Inflammatory macrophage treated with lipopolysaccharide for 4 hours (primary cell): Measurements from ENCODE around the gene SUSD2.
"Not testable (repeated sequence)": the region's sequence is repeated elsewhere in the genome, so short reads cannot be mapped to it uniquely, and the experiment has no call there.

Source experiments
- DNase-seq: peaks from one replicate; pipeline ENCODE4 v3.0.0-alpha.2; 2020

Gene SUSD2

DNA sequence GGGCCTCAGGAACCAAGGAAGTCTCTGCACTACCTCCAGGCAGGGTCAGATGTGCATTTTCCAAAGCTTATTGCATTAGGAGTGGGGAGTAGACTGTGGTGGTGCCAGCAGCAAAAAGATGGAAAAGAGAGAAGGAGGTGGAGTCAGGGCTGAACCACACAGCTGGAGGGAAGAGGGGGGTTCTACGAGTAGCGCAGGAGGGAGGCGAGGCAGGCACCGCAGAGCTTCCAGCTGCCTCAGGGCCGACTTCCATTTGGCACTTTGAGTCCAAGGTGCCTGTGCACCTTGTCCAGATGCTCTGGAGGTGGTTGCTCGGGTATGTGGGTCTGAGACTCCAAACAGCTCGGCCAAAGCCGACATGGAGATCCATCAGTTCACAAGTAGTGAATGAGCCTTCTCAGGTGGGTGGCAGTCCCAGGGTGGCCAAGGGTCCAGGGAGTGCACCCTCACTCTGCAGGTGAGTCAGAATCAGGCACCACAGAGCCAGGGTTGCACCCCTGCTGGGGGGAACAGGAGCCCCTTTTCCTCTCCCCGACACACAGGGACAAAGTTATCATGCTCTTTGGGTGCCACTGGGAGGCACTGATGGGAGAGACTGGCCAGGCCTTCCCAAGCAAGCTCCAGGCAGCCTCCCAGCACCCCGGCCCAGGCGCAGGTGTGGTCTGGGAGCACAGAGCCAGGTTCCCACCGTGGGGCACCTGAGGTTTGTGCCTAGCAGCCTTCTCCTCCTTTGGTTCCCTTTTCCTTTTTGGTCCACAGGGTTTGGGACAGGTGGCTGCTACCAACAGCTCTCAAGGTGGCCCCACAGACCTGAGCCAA lies 33.4 kb downstream of the SUSD2 start:
- DNase-seq, result no peak

DNA sequence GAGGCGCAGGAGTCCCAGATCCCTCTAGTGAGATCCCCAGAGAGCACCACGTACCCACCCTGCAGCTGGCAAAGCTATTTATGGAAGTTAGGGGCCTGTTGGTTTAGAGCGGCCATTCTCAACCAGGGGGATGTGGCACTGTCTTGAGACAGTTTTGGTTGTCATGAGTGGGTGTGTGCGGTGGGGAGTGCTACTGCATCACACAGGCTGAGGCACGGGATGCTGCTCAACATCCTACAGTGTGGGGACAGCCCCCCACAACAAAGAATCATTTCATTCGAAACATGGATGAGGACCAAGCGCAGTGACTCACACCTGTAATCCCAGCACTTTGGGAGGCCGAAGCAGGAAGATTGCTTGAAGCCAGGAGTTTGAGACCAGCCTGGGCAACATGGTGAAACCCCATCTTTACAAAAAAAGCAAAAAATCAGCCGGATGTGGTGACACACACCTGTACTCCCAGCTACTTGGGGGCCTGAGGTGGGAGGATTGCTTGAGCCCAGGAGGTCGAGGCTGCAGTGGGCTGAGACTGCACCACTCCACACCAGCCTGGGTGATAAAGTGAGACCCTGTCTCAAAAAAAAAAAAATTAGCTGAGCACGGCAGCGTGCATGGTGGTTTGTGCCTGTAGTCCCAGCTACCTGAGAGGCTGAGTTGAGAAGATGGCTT lies 35.4 kb downstream of the SUSD2 start:
- no peak for DNase-seq

DNA sequence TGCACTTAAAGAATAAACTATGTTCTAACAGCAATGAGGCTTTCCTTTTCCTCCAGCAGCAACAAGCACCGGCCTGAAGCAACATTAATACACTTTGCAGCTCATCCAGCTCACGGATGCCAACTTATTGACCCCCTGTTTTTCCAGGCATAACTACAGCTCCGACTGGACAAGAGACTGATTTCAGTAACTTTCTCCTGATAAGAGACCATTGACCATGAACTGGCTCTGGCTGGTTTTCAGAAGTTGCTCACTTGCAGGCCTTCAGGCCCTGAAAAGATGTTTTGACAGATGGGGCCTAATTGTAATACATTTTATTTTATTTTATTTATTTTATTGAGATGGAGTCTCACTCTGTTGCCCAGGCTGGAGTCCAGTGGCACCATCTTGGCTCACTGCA lies 36.1 kb downstream of the SUSD2 start:
- DNase-seq, result no peak

DNA sequence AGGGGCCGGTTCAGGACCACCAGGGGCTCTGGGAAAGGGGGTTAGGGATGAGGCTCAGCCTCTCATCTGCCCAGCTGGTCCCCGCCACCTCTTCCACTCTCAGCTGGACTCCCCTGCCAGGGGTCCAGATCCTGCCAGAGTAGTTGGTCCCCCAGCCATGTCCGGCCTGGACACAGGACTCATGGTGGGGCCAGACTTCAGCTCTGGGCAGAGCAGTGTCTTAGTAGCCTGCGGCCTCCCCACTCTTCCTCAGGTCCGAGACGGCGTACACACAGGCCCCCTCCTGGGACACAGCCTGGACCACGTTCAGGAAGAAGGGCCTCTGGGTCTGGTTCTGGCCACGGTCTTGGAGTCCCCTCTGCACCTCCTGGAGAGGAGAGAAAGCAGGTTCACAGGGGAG lies 38.5 kb downstream of the SUSD2 start:
- DNase-seq, result no peak

DNA sequence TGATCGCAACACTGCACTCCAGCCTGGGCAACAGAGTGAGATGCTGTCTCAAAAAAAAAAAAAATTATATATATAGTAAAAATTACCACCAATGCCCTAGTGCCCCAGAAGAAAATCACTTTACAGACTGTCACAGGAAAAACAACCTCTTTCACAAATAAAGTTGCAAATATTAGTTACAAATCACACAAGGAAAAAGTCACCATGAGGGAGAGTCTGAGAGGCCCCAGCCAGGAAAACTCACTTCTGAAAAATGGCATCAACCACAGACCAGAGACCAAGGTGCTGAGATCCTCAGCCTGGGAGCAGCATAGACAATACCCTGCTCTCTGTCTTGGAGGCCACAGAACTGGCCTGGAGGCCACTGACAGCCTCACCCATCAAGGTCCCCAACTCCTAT lies 43.2 kb downstream of the SUSD2 start:
- no peak for DNase-seq

DNA sequence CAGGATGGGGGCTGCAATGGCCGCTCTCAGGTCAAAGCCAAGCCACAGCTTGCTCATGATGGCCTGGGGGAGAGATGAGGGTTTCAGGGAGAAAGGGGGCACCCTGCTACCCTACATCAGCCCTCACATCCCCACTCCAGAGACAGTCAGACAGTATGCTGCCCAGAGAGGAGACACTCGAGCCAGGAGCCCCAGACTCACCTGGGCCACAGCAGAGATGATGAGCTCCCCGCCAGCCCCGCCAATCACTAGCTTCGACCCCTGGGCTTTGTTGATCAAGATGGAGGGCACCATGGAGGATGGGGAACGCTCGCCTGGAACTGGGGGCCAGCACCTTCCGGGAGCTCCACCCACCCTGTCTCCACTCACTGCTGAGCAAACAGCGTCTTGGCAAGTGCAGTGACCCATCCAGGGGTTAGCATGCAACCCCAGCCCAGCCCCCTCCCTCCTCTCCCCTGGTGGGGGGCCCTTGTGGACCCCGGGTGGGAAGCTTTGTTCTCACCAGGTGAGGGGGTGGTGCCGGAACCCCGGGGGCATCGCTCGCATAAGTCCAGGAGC lies 43.8 kb downstream of the SUSD2 start:
- DNase-seq, result no peak

DNA sequence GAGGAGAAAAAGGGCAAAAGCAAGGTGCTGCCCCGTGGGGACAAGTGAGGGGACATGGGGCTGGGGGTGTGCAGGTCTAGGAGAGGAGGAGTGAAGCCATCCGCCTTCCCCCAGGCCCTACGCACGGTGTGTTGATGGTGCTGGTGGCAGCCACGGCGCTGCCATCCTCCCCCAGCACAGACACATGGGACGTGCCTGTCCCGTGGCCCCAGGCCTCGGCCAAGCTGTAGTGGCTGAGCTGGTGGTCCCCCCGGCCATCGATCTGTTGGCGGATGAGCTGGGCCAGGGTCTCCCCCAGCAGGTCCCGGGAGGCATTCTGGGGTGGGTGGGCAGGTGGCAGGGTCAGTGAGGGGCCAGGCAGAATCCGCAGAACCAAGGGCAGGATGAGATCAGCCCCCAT lies 44.7 kb downstream of the SUSD2 start:
- no peak for DNase-seq

DNA sequence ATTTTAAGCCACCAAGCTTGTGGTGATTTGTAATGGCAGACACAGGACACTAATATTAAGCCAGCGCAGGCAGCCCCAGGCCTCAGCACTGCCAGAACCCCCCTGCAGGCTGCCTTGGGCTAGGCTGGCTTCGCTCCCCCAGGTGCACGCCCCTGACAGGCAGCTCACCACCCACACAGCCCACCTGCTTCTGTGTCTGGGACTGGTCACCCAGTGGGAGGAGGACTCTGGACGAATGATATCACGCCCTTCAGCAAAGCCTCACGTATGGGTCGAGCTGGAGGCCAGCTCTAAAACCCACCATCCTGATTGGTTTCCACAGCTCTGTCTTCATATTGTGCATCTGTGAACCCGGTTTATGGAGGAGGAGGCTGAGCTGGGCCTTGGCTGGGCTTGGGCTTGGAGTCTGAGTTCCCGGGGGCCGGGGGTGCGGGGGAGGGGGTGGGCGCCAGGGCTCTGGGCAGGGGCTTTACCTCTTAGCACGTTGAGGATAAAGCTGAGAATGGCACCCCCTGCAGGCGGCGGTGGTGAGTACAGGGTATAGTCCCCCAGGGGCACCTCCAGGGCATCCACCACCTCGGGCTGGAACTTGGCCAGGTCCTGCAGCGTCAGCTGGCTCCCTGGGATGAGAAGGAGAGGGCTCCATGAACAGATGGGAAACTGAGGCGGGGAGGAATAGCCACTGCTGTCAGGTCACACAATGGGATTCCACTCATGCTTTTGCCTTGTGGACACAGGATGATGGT lies 49.8 kb downstream of the SUSD2 start:
- DNase-seq, result peak; percentile 53

DNA sequence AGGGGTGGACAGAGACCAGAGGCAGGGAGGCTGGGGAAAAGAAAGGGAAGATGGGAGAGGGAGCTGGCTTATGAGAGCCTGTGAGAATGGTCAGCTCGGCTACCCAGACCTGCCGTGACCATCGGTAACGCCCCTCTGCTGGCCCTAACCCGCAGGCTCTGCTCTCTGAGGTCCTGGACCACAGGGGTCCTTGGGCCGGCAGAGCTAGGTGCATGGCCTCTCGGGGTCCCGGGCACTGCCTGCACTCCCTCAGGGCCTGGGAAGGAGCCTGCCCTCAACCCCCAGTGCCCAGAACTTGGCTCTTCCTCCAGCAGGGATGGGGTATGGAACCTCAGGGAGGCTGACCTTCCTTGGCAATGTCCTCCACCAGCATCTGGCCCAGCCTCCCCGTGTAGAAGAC lies 50.4 kb downstream of the SUSD2 start:
- DNase-seq, result no peak

DNA sequence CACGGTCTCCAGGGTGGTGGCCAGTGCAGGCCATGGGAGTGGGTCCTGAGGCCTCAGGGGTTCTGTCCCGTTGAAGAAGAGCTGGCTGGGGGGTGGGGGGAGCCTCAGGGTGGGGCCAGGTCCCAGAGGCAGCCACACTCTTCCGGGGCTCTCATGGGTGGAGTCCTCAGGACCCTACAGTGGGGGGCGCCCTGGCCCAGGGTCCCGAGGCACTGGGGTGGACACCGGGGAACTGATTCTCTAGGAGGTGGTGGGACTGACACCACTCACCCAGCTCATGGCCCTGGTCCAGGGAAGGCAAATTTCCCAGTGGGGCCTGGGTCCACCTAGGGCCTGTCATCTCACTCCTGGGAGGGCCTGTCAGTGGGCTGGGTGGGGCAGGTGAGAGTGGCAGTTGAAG lies 50.8 kb downstream of the SUSD2 start:
- no peak for DNase-seq

DNA sequence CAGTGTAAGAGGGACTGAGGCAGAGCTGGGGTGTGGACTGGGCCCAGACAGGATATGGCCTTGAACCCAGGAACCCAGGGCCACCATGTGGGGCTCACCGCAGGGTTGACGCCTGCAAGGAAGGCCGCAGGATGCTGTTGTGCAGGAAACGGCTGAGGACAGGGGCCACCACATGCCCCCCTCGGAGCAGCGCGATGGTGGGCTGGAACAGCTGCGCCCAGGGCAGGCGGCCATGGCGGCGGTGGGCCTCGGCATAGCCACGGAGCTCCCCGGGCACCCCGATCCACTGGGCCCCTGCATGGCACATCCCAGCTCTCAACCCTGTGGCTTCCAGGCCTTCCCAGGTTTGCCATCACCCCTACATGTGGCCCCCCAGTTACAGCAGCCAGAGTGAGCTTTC lies 51.4 kb downstream of the SUSD2 start:
- DNase-seq, result no peak

DNA sequence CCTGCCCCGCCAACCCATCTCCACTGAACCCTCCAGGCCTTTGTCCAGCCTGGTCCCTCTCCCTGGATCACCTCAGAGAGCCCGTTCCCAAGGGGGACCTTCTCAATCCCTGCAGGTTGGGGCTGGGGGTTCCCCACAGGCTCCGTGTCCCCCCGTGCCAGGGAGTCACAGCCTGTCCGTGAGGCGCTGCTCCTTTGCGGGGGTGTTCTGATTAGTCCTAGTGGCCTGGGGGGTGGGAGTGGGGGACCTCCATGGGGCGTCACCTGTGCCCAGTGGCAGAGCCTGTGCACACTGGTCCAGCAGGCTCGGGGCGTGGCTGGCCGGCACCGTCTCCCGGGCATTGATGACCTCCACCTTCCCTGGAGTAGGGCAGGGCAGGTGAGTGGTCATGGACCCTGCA lies 51.9 kb downstream of the SUSD2 start:
- no peak for DNase-seq

DNA sequence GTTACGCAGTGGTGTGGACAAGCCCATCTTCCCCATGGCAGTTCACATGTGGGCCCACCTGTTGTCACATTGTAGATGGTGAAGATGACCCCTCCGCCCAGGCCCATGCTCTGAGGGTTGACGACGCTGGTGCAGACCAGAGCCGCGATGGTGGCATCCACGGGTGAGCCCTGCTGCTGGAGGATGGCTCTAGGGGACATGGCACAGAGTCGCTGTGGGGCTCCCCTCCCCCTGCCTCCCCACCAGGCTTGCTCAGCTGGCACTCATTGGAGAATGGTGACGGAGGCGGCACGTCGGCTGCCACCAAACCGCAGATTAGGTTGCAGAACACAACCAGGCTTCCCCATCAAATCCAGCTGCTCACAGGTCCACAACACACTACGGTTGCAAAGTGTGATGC lies 52.5 kb downstream of the SUSD2 start:
- no peak for DNase-seq

DNA sequence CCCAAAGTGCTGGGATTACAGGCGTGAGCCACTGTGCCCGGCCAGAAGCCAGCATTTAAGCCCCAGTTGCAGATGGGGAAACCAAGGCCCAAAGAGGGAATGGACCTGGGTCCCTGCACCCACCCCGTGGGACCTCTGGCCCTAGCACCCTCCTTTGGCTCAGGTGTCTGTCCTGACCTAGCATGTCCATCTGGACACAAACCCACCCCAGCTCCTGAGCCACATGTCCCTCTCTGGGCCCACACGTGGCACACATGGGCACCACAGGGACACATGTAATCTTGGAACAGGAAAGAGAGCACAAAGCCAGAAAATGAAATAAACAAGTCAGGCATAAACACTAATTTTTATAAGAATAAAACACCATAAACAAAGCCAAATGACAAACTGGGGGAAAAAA lies 54.0 kb downstream of the SUSD2 start:
- DNase-seq, result no peak

DNA sequence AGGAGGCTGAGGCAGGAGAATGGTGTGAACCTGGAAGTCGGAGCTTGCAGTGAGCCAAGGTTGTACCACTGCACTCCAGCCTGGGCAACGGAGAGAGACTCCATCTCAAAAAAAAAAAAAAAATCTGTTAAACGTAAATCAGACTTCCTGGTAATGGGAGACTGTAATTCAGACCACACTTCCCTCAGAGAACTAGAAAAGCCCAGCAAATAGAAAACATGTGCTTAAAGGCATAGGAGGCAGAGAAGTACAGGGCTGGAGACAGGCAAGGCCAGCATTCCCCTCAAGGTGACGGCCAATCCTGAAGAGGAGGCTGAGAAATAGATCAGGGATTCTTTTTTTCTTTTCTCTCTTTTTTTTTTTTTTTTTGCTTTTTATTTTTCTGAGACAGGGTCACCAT lies 55.4 kb downstream of the SUSD2 start:
- DNase-seq, result no peak

DNA sequence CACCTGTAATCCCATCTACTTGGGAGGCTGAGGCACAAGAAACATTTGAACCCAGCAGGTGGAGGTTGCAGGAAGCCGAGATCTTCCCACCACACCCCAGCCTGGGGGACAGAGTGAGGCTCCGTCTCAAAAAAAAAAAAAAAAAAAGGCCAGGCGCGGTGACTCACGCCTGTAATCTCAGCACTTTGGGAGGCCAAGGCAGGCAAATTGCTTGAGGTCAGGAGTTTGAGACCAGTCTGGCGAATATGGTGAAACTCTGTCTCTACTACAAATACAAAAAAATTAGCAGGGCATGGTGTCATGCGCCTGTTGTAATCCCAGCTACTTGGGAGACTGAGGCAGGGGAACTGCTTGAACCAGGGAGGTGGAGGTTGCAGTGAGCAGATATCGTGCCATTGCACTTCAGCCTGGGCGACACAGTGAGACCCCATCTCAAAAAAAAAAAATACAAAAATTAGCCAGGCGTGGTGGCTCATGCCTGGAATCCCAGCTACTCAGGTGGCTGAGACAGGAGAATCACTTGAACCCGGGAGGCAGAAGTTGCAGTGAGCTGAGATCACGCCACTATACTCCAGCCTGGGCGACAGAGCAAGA lies 56.9 kb downstream of the SUSD2 start:
- DNase-seq, result not testable (repeated sequence)
